Measurements from ENCODE around the gene SUFU. TPM values are rescaled to one million over a fixed set of nuclear protein-coding genes. Genes with fewer than 3 reads are reported as not detected.
"Not testable (repeated sequence)": the region's sequence is repeated elsewhere in the genome, so short reads cannot be mapped to it uniquely, and the experiment has no call there.

The SUFU gene
- polyA plus RNA-seq, 1 donor from 2014 or later = 5.0 TPM

- not testable (repeated sequence) for H3K4me3 Mint-ChIP-seq, H3K36me3 Mint-ChIP-seq, H3K27me3 Mint-ChIP-seq, H3K27ac Mint-ChIP-seq, H3K9me3 Mint-ChIP-seq, H3K4me1 Mint-ChIP-seq
These were observed 163.6 kb downstream of the SUFU start for GRCh38 chr10:102667411-102667810.

- Mint-ChIP-seq H3K36me3 (no peaks in the 10 kb centered on the region), H3K27me3 (no peaks in the 10 kb centered on the region), H3K9me3 (no peaks in the 10 kb centered on the region), H3K4me1 (peaks cover 0 to under 1% (median under 1%) of the 10 kb centered on the region in 3 donors), H3K4me3 (no peak overlapping the region), H3K27ac (no peak overlapping the region)
These were observed 164.7 kb downstream of the SUFU start for GRCh38 chr10:102668326-102669107.

GRCh38 chr10:102669206-102670064 lies 165.7 kb downstream of the SUFU start:
- Mint-ChIP-seq H3K4me3 (no peak overlapping the region), H3K4me1 (peaks cover 6 to 8% (median 6%) of the 10 kb centered on the region in 3 donors), H3K27me3 (no peaks in the 10 kb centered on the region), H3K36me3 (peaks cover 2% of the 10 kb centered on the region), H3K27ac (no peak overlapping the region), H3K9me3 (no peaks in the 10 kb centered on the region)

GRCh38 chr10:102670065-102670670 lies 166.4 kb downstream of the SUFU start:
- H3K36me3 Mint-ChIP-seq = peaks cover 2% of the 10 kb centered on the region
- H3K27ac Mint-ChIP-seq = no peak overlapping the region
- H3K4me1 Mint-ChIP-seq = peaks cover 9 to 13% (median 11%) of the 10 kb centered on the region in 3 donors
- no peaks in the 10 kb centered on the region for H3K9me3 Mint-ChIP-seq
- no peak overlapping the region for H3K4me3 Mint-ChIP-seq
- no peaks in the 10 kb centered on the region for H3K27me3 Mint-ChIP-seq

- H3K4me1 Mint-ChIP-seq = peaks cover 16 to 21% (median 16%) of the 10 kb centered on the region in 3 donors
- H3K36me3 Mint-ChIP-seq = peaks cover 2% of the 10 kb centered on the region
- no peaks in the 10 kb centered on the region for H3K27me3 Mint-ChIP-seq
These were observed 167.2 kb downstream of the SUFU start for GRCh38 chr10:102670871-102671434.

GRCh38 chr10:102673236-102673818 lies 169.6 kb downstream of the SUFU start:
- Mint-ChIP-seq H3K4me1 (peaks cover 21 to 34% (median 24%) of the 10 kb centered on the region in 3 donors), H3K4me3 (peak overlapping the region in 2 of 4 donors; percentile 56 to 63), H3K36me3 (peaks cover 2% of the 10 kb centered on the region), H3K27ac (peak overlapping the region in 2 of 3 donors; percentile 11 to 54), H3K9me3 (no peaks in the 10 kb centered on the region), H3K27me3 (no peaks in the 10 kb centered on the region)

More at GRCh38 chr10:102670871-102671434, 167.2 kb downstream of the SUFU start:
- Mint-ChIP-seq H3K9me3 (no peaks in the 10 kb centered on the region), H3K4me3 (no peak overlapping the region), H3K27ac (no peak overlapping the region)

- H3K4me3 Mint-ChIP-seq = peak overlapping the region; percentile 1 to 79 (median 50)
- no peaks in the 10 kb centered on the region for H3K9me3 Mint-ChIP-seq
- H3K27ac Mint-ChIP-seq = peak overlapping the region in 2 of 3 donors; percentile 11 to 54
- H3K27me3 Mint-ChIP-seq = no peaks in the 10 kb centered on the region
- peaks cover 22 to 34% (median 27%) of the 10 kb centered on the region in 3 donors for H3K4me1 Mint-ChIP-seq
- H3K36me3 Mint-ChIP-seq = peaks cover 2% of the 10 kb centered on the region
These were observed 170.2 kb downstream of the SUFU start for GRCh38 chr10:102673819-102674511.

GRCh38 chr10:102674566-102674965 lies 170.8 kb downstream of the SUFU start:
- no peak overlapping the region for H3K27ac Mint-ChIP-seq

GRCh38 chr10:102675011-102675665 lies 171.4 kb downstream of the SUFU start:
- Mint-ChIP-seq H3K4me1 (peaks cover 23 to 34% (median 28%) of the 10 kb centered on the region in 3 donors), H3K4me3 (peak overlapping the region in 2 of 4 donors; percentile 42 to 43), H3K36me3 (peaks cover 2% of the 10 kb centered on the region), H3K27me3 (no peaks in the 10 kb centered on the region), H3K9me3 (no peaks in the 10 kb centered on the region), H3K27ac (peak overlapping the region in 2 of 3 donors; percentile 49 to 62)

More at GRCh38 chr10:102674566-102674965, 170.8 kb downstream of the SUFU start:
- Mint-ChIP-seq H3K4me3 (peak overlapping the region in 1 of 4 donors; percentile 7), H3K4me1 (peaks cover 23 to 34% (median 28%) of the 10 kb centered on the region in 3 donors), H3K9me3 (no peaks in the 10 kb centered on the region), H3K36me3 (peaks cover 2% of the 10 kb centered on the region), H3K27me3 (no peaks in the 10 kb centered on the region)

GRCh38 chr10:102675666-102676533 lies 172.1 kb downstream of the SUFU start:
- Mint-ChIP-seq H3K4me1 (peaks cover 23 to 34% (median 28%) of the 10 kb centered on the region in 3 donors), H3K27me3 (no peaks in the 10 kb centered on the region), H3K9me3 (no peaks in the 10 kb centered on the region), H3K36me3 (peaks cover 2% of the 10 kb centered on the region), H3K4me3 (peak overlapping the region in 2 of 4 donors; percentile 42 to 43), H3K27ac (no peak overlapping the region)

- H3K27ac Mint-ChIP-seq = peak overlapping the region in 1 of 3 donors; percentile 33
- H3K36me3 Mint-ChIP-seq = peaks cover 2% of the 10 kb centered on the region
- H3K4me1 Mint-ChIP-seq = peaks cover 23 to 34% (median 28%) of the 10 kb centered on the region in 3 donors
- H3K4me3 Mint-ChIP-seq = no peak overlapping the region
- no peaks in the 10 kb centered on the region for H3K27me3 Mint-ChIP-seq
- no peaks in the 10 kb centered on the region for H3K9me3 Mint-ChIP-seq
These were observed 173.0 kb downstream of the SUFU start for GRCh38 chr10:102676534-102677315.

All from IgD-negative memory B cell (primary cell).